ELR (cell line): ENCODE measurements around the gene AGPAT2.

Experiments
- DNase-seq: peaks from one replicate; pipeline ENCODE4 v3.0.0-alpha.2; 2015; ENCODE audit warnings: low read depth

Gene AGPAT2

GRCh38 chr9:136661641-136662325 lies 25.5 kb downstream of the AGPAT2 start:
- no peak for DNase-seq

- DNase-seq = no peak
These were observed 26.2 kb downstream of the AGPAT2 start for GRCh38 chr9:136660971-136661550.

- DNase-seq = no peak
These were observed 27.1 kb downstream of the AGPAT2 start for GRCh38 chr9:136659861-136660784.

GRCh38 chr9:136658849-136659535 lies 28.3 kb downstream of the AGPAT2 start:
- DNase-seq = no peak

- no peak for DNase-seq
These were observed 29.0 kb downstream of the AGPAT2 start for GRCh38 chr9:136657974-136658848.

- DNase-seq = no peak
These were observed 30.3 kb downstream of the AGPAT2 start for GRCh38 chr9:136656795-136657611.

- no peak for DNase-seq
These were observed 31.0 kb downstream of the AGPAT2 start for GRCh38 chr9:136656183-136656738.

- peak; percentile 36 for DNase-seq
These were observed 31.6 kb downstream of the AGPAT2 start for GRCh38 chr9:136655536-136656182.

GRCh38 chr9:136654820-136655535 lies 32.3 kb downstream of the AGPAT2 start:
- DNase-seq = no peak

- DNase-seq = no peak
These were observed 33.8 kb downstream of the AGPAT2 start for GRCh38 chr9:136653323-136654079.

GRCh38 chr9:136651860-136652259 lies 35.4 kb downstream of the AGPAT2 start:
- DNase-seq = no peak

- DNase-seq = no peak
These were observed 36.6 kb downstream of the AGPAT2 start for GRCh38 chr9:136650648-136651047.

GRCh38 chr9:136650021-136650420 lies 37.2 kb downstream of the AGPAT2 start:
- DNase-seq = no peak

- no peak for DNase-seq
These were observed 38.5 kb downstream of the AGPAT2 start for GRCh38 chr9:136648751-136649150.

GRCh38 chr9:136646827-136647711 lies 40.2 kb downstream of the AGPAT2 start:
- DNase-seq = no peak

- DNase-seq = no peak
These were observed 41.1 kb downstream of the AGPAT2 start for GRCh38 chr9:136645903-136646754.
